OCI-LY7 (cell line): ENCODE results near the gene GLTP. TPM values are rescaled to one million over a fixed set of nuclear protein-coding genes. Genes with fewer than 3 reads are reported as not detected.

Source experiments
- BruUV-seq: library from RNA; stranded (reverse); fragments of 400-500 nt; replicated peaks from 2 replicates; lab custom pipeline; 2021; lab: Mats Ljungman, UMichigan
- CTCF ChIA-PET: fragments of 300-600 bp; sonication (Branson Sonifier 250); formaldehyde crosslinking; loops from one replicate; lab custom pipeline; 2022; ENCODE audit warnings: antibody characterized with exemption; ENCODE audit not compliant: unreplicated experiment; lab: Charles Lee
- POLR2A ChIA-PET: fragments of 300-600 bp; sonication (Branson Sonifier 250); formaldehyde crosslinking; loops from one replicate; lab custom pipeline; 2022; ENCODE audit warnings: antibody characterized with exemption; lab: Charles Lee
- DNase-seq: peaks from one replicate; pipeline ENCODE4 v3.0.0-alpha.2; 2015; ENCODE audit warnings: low spot score
- H2AFZ ChIP-seq: fragments of 200-600 bp; sonication (generic), shearing (Covaris generic); 2 replicates; pipeline ENCODE4 v1.6.1; 2014; ENCODE audit warnings: mild to moderate bottlenecking, antibody characterized with exemption, low read length, moderate library complexity
- H3K27ac ChIP-seq: fragments of 200-600 bp; sonication (generic); 2 replicates; pipeline ENCODE4 v1.5.1; 2014; ENCODE audit warnings: mixed run types, low read depth, mild to moderate bottlenecking, moderate library complexity, low read length, inconsistent platforms; ENCODE audit not compliant: poor library complexity, severe bottlenecking
- H3K36me3 ChIP-seq: fragments of 200-600 bp; sonication (generic); 2 replicates; pipeline ENCODE4 v1.6.1; 2014; ENCODE audit warnings: mild to moderate bottlenecking, antibody characterized with exemption, low read length, moderate library complexity, mixed read lengths; ENCODE audit not compliant: insufficient read depth
- H3K4me1 ChIP-seq: fragments of 200-600 bp; sonication (generic); 2 replicates; pipeline ENCODE4 v1.5.1; 2014; ENCODE audit warnings: mild to moderate bottlenecking, low read length; ENCODE audit not compliant: insufficient read depth, poor library complexity, severe bottlenecking
- H3K4me2 ChIP-seq: fragments of 200-600 bp; sonication (generic); 2 replicates; pipeline ENCODE4 v1.6.1; 2014; ENCODE audit warnings: mild to moderate bottlenecking, low read length
- H3K4me3 ChIP-seq: fragments of 200-600 bp; sonication (generic); 2 replicates; pipeline ENCODE4 v1.5.1; 2014; ENCODE audit warnings: mild to moderate bottlenecking, low read depth, low read length; ENCODE audit not compliant: poor library complexity, severe bottlenecking
- H3K79me2 ChIP-seq: fragments of 200-600 bp; sonication (generic); 2 replicates; pipeline ENCODE4 v1.6.1; 2016; ENCODE audit warnings: low read depth, mild to moderate bottlenecking, low read length, moderate library complexity, mixed read lengths; ENCODE audit not compliant: insufficient read depth
- H3K9me2 ChIP-seq: fragments of 200-600 bp; sonication (generic); 2 replicates; pipeline ENCODE4 v1.6.1; 2016; ENCODE audit warnings: mild to moderate bottlenecking, low read length, mixed read lengths; ENCODE audit not compliant: insufficient read depth
- H3K9me3 ChIP-seq: fragments of 200-600 bp; sonication (generic); 2 replicates; pipeline ENCODE4 v1.6.1; 2014; ENCODE audit warnings: mild to moderate bottlenecking, mixed run types, low read length, mixed read lengths
- H4K20me1 ChIP-seq: fragments of 200-600 bp; sonication (generic); 2 replicates; pipeline ENCODE4 v1.6.1; 2014; ENCODE audit warnings: mild to moderate bottlenecking, antibody characterized with exemption, low read length, moderate library complexity, mixed read lengths; ENCODE audit not compliant: insufficient read depth
- EZH2phosphoT487 ChIP-seq: fragments of 200-600 bp; sonication (generic); IDR thresholded peaks from 2 replicates; pipeline ENCODE4 v1.6.1; 2018; ENCODE audit warnings: low read depth, borderline replicate concordance, mild to moderate bottlenecking, mixed run types, antibody characterized with exemption, low read length, moderate library complexity, mixed read lengths
- intact Hi-C: fragments of 100-400 bp; cut with micrococcal nuclease; formaldehyde crosslinking; loops from one replicate; pipeline ENCODE4 v1.10.0; 2022; ENCODE audit not compliant: unreplicated experiment
- total RNA-seq, 2 experiments: library from RNA; depleted of rRNA in 1 of 2; stranded (reverse); fragments of >200 nt in 1 of 2; shearing (Covaris generic) in 1 of 2; gene quantifications; 2 replicates each; pipeline ENCODE4 v1.2.3, GENCODE V29; 2014 to 2022
- TF ChIP-seq, protein P1 (sequence below): fragments of 200-600 bp; sonication (generic); conservative IDR thresholded peaks from 2 replicates; pipeline ENCODE4 v1.5.1; 2014; ENCODE audit warnings: mild to moderate bottlenecking, antibody characterized with exemption, low read length, moderate library complexity, mixed read lengths

GLTP gene
- total RNA-seq, 2 experiments from 2014 or later: 24.0 to 27.3 TPM

- ChIA-PET POLR2A (no interaction called here), CTCF (interaction anchor here (0.6 kb wide), 1 partner anchor 73 kb away, joined by 3 read pairs; no protein-coding TSS in a partner anchor)
- no peaks in the 10 kb centered on the region for H3K36me3 ChIP-seq
These were observed 2.1 kb downstream of the GLTP start for GRCh38 chr12:109878247-109878625.

GRCh38 chr12:109877504-109878246, 2.7 kb downstream of the GLTP start:
- H3K27ac ChIP-seq: no peak overlapping the region
- ChIA-PET POLR2A (interaction anchor here (0.6 kb wide), 1 partner anchor 41 kb away, joined by 3 read pairs; no protein-coding TSS in a partner anchor), CTCF (no interaction called here)
- H4K20me1 ChIP-seq: no peaks in the 10 kb centered on the region; the same call in 1 of the 2 replicates
- no peak overlapping the region for H3K4me3 ChIP-seq
- no peaks in the 10 kb centered on the region for H3K9me3 ChIP-seq
- H2AFZ ChIP-seq: no peak overlapping the region
- no peaks in the 10 kb centered on the region; the same call in 1 of the 2 replicates for H3K79me2 ChIP-seq
- no peak overlapping the region for H3K4me2 ChIP-seq
- no peak for DNase-seq
- intact Hi-C loops: no loop called here
- no peak for TF ChIP-seq EZH2phosphoT487
- TF ChIP-seq, protein P1, sequence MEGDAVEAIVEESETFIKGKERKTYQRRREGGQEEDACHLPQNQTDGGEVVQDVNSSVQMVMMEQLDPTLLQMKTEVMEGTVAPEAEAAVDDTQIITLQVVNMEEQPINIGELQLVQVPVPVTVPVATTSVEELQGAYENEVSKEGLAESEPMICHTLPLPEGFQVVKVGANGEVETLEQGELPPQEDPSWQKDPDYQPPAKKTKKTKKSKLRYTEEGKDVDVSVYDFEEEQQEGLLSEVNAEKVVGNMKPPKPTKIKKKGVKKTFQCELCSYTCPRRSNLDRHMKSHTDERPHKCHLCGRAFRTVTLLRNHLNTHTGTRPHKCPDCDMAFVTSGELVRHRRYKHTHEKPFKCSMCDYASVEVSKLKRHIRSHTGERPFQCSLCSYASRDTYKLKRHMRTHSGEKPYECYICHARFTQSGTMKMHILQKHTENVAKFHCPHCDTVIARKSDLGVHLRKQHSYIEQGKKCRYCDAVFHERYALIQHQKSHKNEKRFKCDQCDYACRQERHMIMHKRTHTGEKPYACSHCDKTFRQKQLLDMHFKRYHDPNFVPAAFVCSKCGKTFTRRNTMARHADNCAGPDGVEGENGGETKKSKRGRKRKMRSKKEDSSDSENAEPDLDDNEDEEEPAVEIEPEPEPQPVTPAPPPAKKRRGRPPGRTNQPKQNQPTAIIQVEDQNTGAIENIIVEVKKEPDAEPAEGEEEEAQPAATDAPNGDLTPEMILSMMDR: no peak
- H3K9me2 ChIP-seq: no peaks in the 10 kb centered on the region
- H3K4me1 ChIP-seq: peaks cover 38% of the 10 kb centered on the region
- no TSS peak for BruUV-seq
- H3K36me3 ChIP-seq: 0 out of 2 replicates have a peak, but pooled peaks cover under 1% of the 10 kb centered on the region

More at GRCh38 chr12:109878247-109878625, 2.1 kb downstream of the GLTP start:
- Histone ChIP-seq H3K27ac (no peak overlapping the region), H4K20me1 (no peaks in the 10 kb centered on the region; the same call in 1 of the 2 replicates), H3K4me3 (no peak overlapping the region), H3K9me2 (no peaks in the 10 kb centered on the region), H2AFZ (no peak overlapping the region), H3K79me2 (no peaks in the 10 kb centered on the region; the same call in 1 of the 2 replicates), H3K9me3 (no peaks in the 10 kb centered on the region), H3K4me1 (peaks cover 38% of the 10 kb centered on the region), H3K4me2 (peak overlapping the region; percentile 89; the same call in 1 of the 2 replicates)
- BruUV-seq: no TSS peak
- DNase-seq: no peak
- intact Hi-C loops: no loop called here
- no peak for TF ChIP-seq EZH2phosphoT487
- TF ChIP-seq, protein P1: no peak
